NB4 (cell line): ENCODE data around the gene RCL1.

Source experiments
- DNase-seq: peaks from one replicate; pipeline ENCODE4 v3.0.0; 2010; ENCODE audit warnings: low read depth
- H3K4me3 ChIP-seq: one replicate; pipeline ENCODE4 v1.5.1; 2011; ENCODE audit warnings: mild to moderate bottlenecking, low read depth, low read length, moderate library complexity
- CTCF ChIP-seq: IDR thresholded peaks from one replicate; pipeline ENCODE4 v1.5.1; 2012; ENCODE audit warnings: low read depth, low read length
- MAX ChIP-seq: IDR thresholded peaks from 2 replicates; pipeline ENCODE4 v1.6.1; 2011; ENCODE audit warnings: low read depth, low read length
- MYC ChIP-seq: IDR thresholded peaks from 2 replicates; pipeline ENCODE4 v1.6.1; 2011; ENCODE audit warnings: low read depth, low read length
- POLR2A ChIP-seq: IDR thresholded peaks from 2 replicates; pipeline ENCODE4 v1.6.1; 2011; ENCODE audit warnings: mild to moderate bottlenecking; ENCODE audit not compliant: insufficient read length; ENCODE audit errors: extremely low read depth

Gene RCL1

GRCh38 chr9:4755026-4755609, 37.6 kb upstream of the RCL1 start:
- no peak for DNase-seq
- no peak overlapping the region for H3K4me3 ChIP-seq
- no peak for TF ChIP-seq MAX
- no peak for TF ChIP-seq POLR2A

GRCh38 chr9:4756420-4756819, 36.3 kb upstream of the RCL1 start:
- no peak for DNase-seq
- no peak for TF ChIP-seq POLR2A
- TF ChIP-seq CTCF = no peak
- TF ChIP-seq MYC = no peak
- TF ChIP-seq MAX = no peak
- no peak overlapping the region for H3K4me3 ChIP-seq

- H3K4me3 ChIP-seq = no peak overlapping the region
- TF ChIP-seq POLR2A (no peak), MYC (no peak), CTCF (no peak), MAX (no peak)
- DNase-seq = peak; percentile 80
Observed at GRCh38 chr9:4760122-4760521, 32.6 kb upstream of the RCL1 start.

GRCh38 chr9:4762108-4762885, 30.4 kb upstream of the RCL1 start:
- DNase-seq = peak; percentile 91
- peak; percentile 72 for TF ChIP-seq MAX
- peak; percentile 96 for TF ChIP-seq CTCF
- TF ChIP-seq MYC = 0 out of 2 replicates have a peak, but pooled peaks have one; percentile 24
- no peak for TF ChIP-seq POLR2A
- H3K4me3 ChIP-seq = peak overlapping the region; percentile 38

- peak overlapping the region; percentile 38 for H3K4me3 ChIP-seq
- no peak for TF ChIP-seq MYC
- no peak for TF ChIP-seq CTCF
- TF ChIP-seq POLR2A = no peak
- TF ChIP-seq MAX = no peak
- DNase-seq = peak; percentile 88
Observed at GRCh38 chr9:4762886-4763541, 29.7 kb upstream of the RCL1 start.

- no peak for DNase-seq
- no peak for TF ChIP-seq MYC
- no peak for TF ChIP-seq CTCF
- TF ChIP-seq MAX = no peak
Observed at GRCh38 chr9:4764033-4764432, 28.7 kb upstream of the RCL1 start.

More at GRCh38 chr9:4764033-4764432, 28.7 kb upstream of the RCL1 start:
- no peak overlapping the region for H3K4me3 ChIP-seq
